Astrocyte (in vitro differentiated cells and primary cell): ENCODE data around the gene URI1. TPM values are rescaled to one million over a fixed set of nuclear protein-coding genes. Genes with fewer than 3 reads are reported as not detected.
A peak's percentile ranks its signal among the peaks of the same experiment; 100 is the strongest.
"Not testable (repeated sequence)": the region's sequence is repeated elsewhere in the genome, so short reads cannot be mapped to it uniquely, and the experiment has no call there.

Experiments
- DNase-seq: peaks from one replicate; pipeline ENCODE4 v3.0.0-alpha.2; 2010; ENCODE audit warnings: low read depth
- FAIRE-seq: peaks from 2 replicates; lab custom pipeline; 2011; peaks lifted over from hg19 to GRCh38; lab: Jason Lieb, UNC
- H2AFZ ChIP-seq: 2 replicates; pipeline ENCODE4 v1.6.0; 2012; ENCODE audit warnings: low read depth, low read length, inconsistent platforms
- H3K27ac ChIP-seq: 2 replicates; pipeline ENCODE4 v1.5.1; 2011; ENCODE audit warnings: low read depth, low read length, inconsistent platforms
- H3K27me3 ChIP-seq: 2 replicates; pipeline ENCODE4 v1.6.0; 2011; ENCODE audit warnings: low read length, inconsistent platforms; ENCODE audit not compliant: insufficient read depth
- H3K36me3 ChIP-seq: 2 replicates; pipeline ENCODE4 v1.5.1; 2011; ENCODE audit warnings: low read length, inconsistent platforms; ENCODE audit not compliant: insufficient read depth
- H3K4me1 ChIP-seq: 2 replicates; pipeline ENCODE4 v1.5.1; 2011; ENCODE audit warnings: low read length, inconsistent platforms; ENCODE audit not compliant: insufficient read depth
- H3K4me2 ChIP-seq: 2 replicates; pipeline ENCODE4 v1.6.0; 2012; ENCODE audit warnings: low read length, inconsistent platforms
- H3K4me3 ChIP-seq: 2 replicates; pipeline ENCODE4 v1.5.1; 2011; ENCODE audit warnings: low read depth, mild to moderate bottlenecking, low read length, inconsistent platforms; ENCODE audit not compliant: insufficient read depth
- H3K79me2 ChIP-seq: 2 replicates; pipeline ENCODE4 v1.6.0; 2012; ENCODE audit warnings: mild to moderate bottlenecking, low read length, inconsistent platforms; ENCODE audit not compliant: insufficient read depth
- H3K9ac ChIP-seq: 2 replicates; pipeline ENCODE4 v1.6.0; 2012; ENCODE audit warnings: mild to moderate bottlenecking, low read length, inconsistent platforms
- H3K9me3 ChIP-seq: 2 replicates; pipeline ENCODE4 v1.5.1; 2012; ENCODE audit warnings: low read depth, mild to moderate bottlenecking, low read length, inconsistent platforms; ENCODE audit not compliant: insufficient read depth
- H4K20me1 ChIP-seq: 2 replicates; pipeline ENCODE4 v1.6.0; 2012; ENCODE audit warnings: low read length, inconsistent platforms; ENCODE audit not compliant: insufficient read depth
- H3K27ac Mint-ChIP-seq: one replicate; pipeline ENCODE4 v1.8.0; 2021; ENCODE audit warnings: mild to moderate bottlenecking, mixed read lengths; ENCODE audit not compliant: unreplicated experiment
- H3K27me3 Mint-ChIP-seq: one replicate; pipeline ENCODE4 v1.8.0; 2021; ENCODE audit warnings: low read depth, mixed read lengths; ENCODE audit not compliant: unreplicated experiment
- H3K36me3 Mint-ChIP-seq: one replicate; pipeline ENCODE4 v1.8.0; 2021; ENCODE audit warnings: low read depth, mixed read lengths; ENCODE audit not compliant: unreplicated experiment
- H3K4me1 Mint-ChIP-seq: one replicate; pipeline ENCODE4 v1.8.0; 2021; ENCODE audit warnings: low read depth, mixed read lengths; ENCODE audit not compliant: unreplicated experiment
- H3K4me3 Mint-ChIP-seq: one replicate; pipeline ENCODE4 v1.8.0; 2021; ENCODE audit warnings: mild to moderate bottlenecking, moderate library complexity, mixed read lengths; ENCODE audit not compliant: unreplicated experiment
- H3K9me3 Mint-ChIP-seq: one replicate; pipeline ENCODE4 v1.8.0; 2021; ENCODE audit warnings: mild to moderate bottlenecking, mixed read lengths; ENCODE audit not compliant: unreplicated experiment
- CTCF ChIP-seq: IDR thresholded peaks from 2 replicates; pipeline ENCODE4 v1.5.1; 2011; ENCODE audit warnings: low read depth, mild to moderate bottlenecking, inconsistent platforms, low read length, moderate library complexity; ENCODE audit not compliant: insufficient read depth
- EZH2 ChIP-seq: IDR thresholded peaks from 2 replicates; pipeline ENCODE4 v1.6.1; 2012; ENCODE audit warnings: mild to moderate bottlenecking, low read length, inconsistent platforms; ENCODE audit not compliant: insufficient read depth
- total RNA-seq: library from RNA; stranded (reverse); gene quantifications from 2 replicates; pipeline ENCODE4 v1.2.1, GENCODE V29; 2021

Gene URI1
- total RNA-seq, 1 donor from 2014 or later, result 61.4 TPM

GRCh38 chr19:30043008-30043407, 101.0 kb downstream of the URI1 start:
- not testable (repeated sequence) for H3K36me3 ChIP-seq, H3K9me3 ChIP-seq, H3K4me1 ChIP-seq, H3K27me3 Mint-ChIP-seq, H3K27ac ChIP-seq, H3K27ac Mint-ChIP-seq, H3K4me1 Mint-ChIP-seq, H3K9me3 Mint-ChIP-seq, H3K4me3 ChIP-seq, H3K9ac ChIP-seq, H2AFZ ChIP-seq, H3K4me3 Mint-ChIP-seq, FAIRE-seq, H3K79me2 ChIP-seq, H4K20me1 ChIP-seq, H3K4me2 ChIP-seq, H3K27me3 ChIP-seq, DNase-seq
- H3K36me3 Mint-ChIP-seq, result peaks cover 12% of the 10 kb centered on the region

- Histone ChIP-seq H3K9me3 (no peaks in the 10 kb centered on the region), H4K20me1 (no peaks in the 10 kb centered on the region), H2AFZ (no peak overlapping the region), H3K79me2 (no peaks in the 10 kb centered on the region), H3K4me3 (no peak overlapping the region), H3K27me3 (no peaks in the 10 kb centered on the region), H3K27ac (no peak overlapping the region), H3K36me3 (no peaks in the 10 kb centered on the region), H3K4me2 (no peak overlapping the region), H3K9ac (no peak overlapping the region), H3K4me1 (no peaks in the 10 kb centered on the region)
- Mint-ChIP-seq H3K36me3 (peaks cover 9% of the 10 kb centered on the region), H3K4me1 (peaks cover 2% of the 10 kb centered on the region), H3K27me3 (no peaks in the 10 kb centered on the region), H3K9me3 (no peaks in the 10 kb centered on the region), H3K27ac (no peak overlapping the region), H3K4me3 (no peak overlapping the region)
- no peak for DNase-seq
- TF ChIP-seq EZH2, result no peak
- TF ChIP-seq CTCF, result no peak
- no peak for FAIRE-seq
Measured at GRCh38 chr19:30044273-30045248, 102.5 kb downstream of the URI1 start.

- Histone ChIP-seq H3K27ac (no peak overlapping the region), H4K20me1 (no peaks in the 10 kb centered on the region), H3K36me3 (no peaks in the 10 kb centered on the region), H2AFZ (no peak overlapping the region), H3K4me1 (no peaks in the 10 kb centered on the region), H3K27me3 (no peaks in the 10 kb centered on the region), H3K9me3 (no peaks in the 10 kb centered on the region), H3K4me3 (no peak overlapping the region), H3K4me2 (no peak overlapping the region), H3K9ac (no peak overlapping the region), H3K79me2 (no peaks in the 10 kb centered on the region)
- no peaks in the 10 kb centered on the region for H3K9me3 Mint-ChIP-seq
- H3K27me3 Mint-ChIP-seq, result no peaks in the 10 kb centered on the region
- no peak for FAIRE-seq
- no peak overlapping the region for H3K27ac Mint-ChIP-seq
- H3K36me3 Mint-ChIP-seq, result peaks cover 7% of the 10 kb centered on the region
- TF ChIP-seq CTCF (peak; percentile 42), EZH2 (no peak)
- H3K4me3 Mint-ChIP-seq, result no peak overlapping the region
- peak; percentile 4 for DNase-seq
- peaks cover under 1% of the 10 kb centered on the region for H3K4me1 Mint-ChIP-seq
Measured at GRCh38 chr19:30046522-30046921, 104.5 kb downstream of the URI1 start.
